Left colon (tissue), 2 donors: Measurements from ENCODE around the gene NBEAL2. TPM values are rescaled to one million over a fixed set of nuclear protein-coding genes. Genes with fewer than 3 reads are reported as not detected.

Source experiments
- ATAC-seq: fragments of 200-7000 bp; cut with Tn5 transposase; one replicate; pipeline ENCODE4 v1.9.1; 2020; ENCODE audit warnings: mild to moderate bottlenecking, moderate library complexity
- DNase-seq, 2 donors: peaks; one replicate each; pipeline ENCODE4 v3.0.0-alpha.2; 2020
- intact Hi-C, 2 donors: fragments of 100-400 bp; cut with DNase I in 1 of 2; cut with micrococcal nuclease in 1 of 2; formaldehyde crosslinking; loops; one replicate each; pipeline versions ENCODE4 v1.11.2 to v1.14.0; 2022; cut with DNase I, micrococcal nuclease
- total RNA-seq, 2 donors: library from RNA; stranded (reverse); fragmentation: NEBNext Ultra II Directional; extraction: Animal tissue kit (Norgen Biotek cat#: 25700); gene quantifications; one replicate each; pipeline ENCODE4 v1.2.1, GENCODE V29; 2021
- donor health status: DM: no; HTN: no; CAD: no.
- donor health status: DM: yes; HTN: yes; CAD: no.

NBEAL2 gene
- total RNA-seq, 2 donors from 2014 or later = 51.4 to 98.1 TPM

GRCh38 chr3:46943237-46944187 lies 36.0 kb upstream of the NBEAL2 start:
- peak; percentile 53 for ATAC-seq
- peak; percentile 61 to 69 for DNase-seq
- intact Hi-C loops = no loop called here

GRCh38 chr3:46944191-46944590 lies 35.3 kb upstream of the NBEAL2 start:
- no peak for DNase-seq
- intact Hi-C loops = no loop called here
- ATAC-seq = no peak

- DNase-seq = peak; percentile 57 to 64
- peak; percentile 27 for ATAC-seq
- intact Hi-C loops = no loop called here
Measured at GRCh38 chr3:46946416-46946815, 33.0 kb upstream of the NBEAL2 start.

GRCh38 chr3:46946856-46947545 lies 32.5 kb upstream of the NBEAL2 start:
- ATAC-seq (peak; percentile 31), DNase-seq (peak; percentile 59 to 74)
- intact Hi-C loops = no loop called here

DNA sequence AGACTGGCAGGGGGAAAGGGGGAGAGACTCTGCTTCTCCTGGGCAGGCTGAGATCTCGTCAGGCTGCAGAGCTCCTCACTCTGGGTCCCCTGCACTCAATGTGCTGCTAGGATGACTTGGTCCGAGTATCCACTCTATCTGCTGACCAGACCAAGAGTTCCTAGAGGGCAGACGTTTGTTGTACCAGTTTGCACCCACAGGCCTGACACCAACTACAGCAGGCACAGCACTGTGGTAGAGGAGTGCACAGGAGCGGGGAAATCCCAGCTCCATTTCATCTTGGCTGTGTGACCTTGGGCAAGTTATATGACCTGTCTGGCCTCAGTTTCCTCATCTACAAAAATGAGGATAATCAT lies 31.9 kb upstream of the NBEAL2 start:
- intact Hi-C loops = no loop called here
- ATAC-seq (no peak), DNase-seq (no peak)

DNA sequence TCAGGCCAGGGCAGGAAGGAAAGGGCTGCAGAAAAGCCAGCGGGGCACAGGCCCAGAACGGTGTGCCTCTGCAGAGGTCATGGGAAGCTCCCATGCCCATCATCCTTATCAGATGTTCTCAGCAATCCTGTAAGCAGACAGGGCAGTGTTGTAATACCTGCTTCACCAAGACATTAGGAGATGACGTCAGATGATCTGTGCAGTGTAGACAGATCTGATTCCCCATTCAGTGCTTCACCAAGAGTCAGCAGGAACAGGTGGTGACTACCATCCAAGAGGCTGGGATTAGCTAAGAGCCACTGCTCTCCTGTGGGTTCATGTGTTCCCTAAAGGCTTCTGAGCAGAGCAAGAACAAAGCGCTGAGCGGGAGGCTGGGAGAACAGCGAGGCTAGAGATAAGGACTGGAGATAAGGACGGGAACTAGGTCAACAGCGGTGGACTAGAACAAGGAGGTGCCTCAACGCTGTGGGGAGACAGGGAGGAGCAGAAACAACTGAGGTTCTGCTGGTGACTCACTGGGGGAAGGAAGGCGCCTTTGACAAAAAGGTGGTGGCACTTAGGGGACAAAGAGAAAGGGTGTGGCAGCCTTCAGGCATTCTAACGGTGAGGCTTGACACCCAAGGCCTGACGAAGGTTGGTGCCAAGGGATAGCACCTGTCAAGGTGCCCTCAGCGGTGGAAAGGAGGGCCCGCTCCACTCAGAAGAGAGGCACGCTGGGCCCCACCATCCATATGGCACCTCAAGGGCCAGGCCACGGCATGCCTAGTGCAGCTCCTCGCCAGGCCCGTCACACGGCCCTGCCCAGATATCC lies 31.3 kb upstream of the NBEAL2 start:
- DNase-seq = peak; percentile 75 to 92
- ATAC-seq = peak; percentile 78
- intact Hi-C loops = no loop called here

DNA sequence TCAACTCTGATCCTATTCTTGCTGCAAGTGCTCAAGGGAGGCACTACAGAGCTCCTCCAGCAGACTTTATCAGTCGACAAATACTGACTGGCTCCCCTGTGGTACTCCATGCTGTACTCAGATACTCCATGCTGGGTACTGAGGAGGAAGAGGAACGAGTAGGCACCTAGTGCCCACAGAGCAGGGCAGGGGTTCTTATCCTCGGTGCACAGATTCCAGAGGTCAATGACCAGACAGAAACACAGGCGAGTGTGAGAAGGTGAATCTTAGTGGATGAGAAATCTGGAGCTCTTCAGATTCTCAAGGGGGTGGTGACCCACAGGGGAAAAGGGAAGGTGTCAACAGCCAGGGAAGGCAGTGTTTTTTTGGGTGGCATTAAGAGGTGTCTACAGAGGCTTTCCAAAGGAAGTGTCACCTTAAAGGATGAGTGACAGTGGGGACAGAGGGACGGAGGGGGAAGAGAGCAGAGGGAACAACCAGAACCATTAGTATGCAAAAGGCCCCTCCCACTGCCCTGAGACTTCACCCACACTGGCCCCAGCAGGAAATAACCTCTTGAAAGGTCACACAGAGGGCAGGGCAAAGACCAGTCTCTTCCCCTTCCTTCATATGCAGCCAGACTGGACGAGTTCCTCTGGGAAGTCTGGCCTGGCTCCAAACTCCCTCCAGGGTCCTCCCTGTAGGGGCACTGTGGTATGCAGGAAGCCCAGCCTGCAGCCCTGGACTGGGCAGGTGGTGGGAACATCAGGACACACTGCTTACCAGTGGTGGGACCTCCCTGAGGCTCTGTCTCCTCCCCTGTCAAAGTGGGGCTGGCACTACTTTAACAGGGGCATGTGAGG lies 30.4 kb upstream of the NBEAL2 start:
- intact Hi-C loops = no loop called here
- DNase-seq (peak; percentile 64 to 82), ATAC-seq (peak; percentile 50)

- DNase-seq (no peak), ATAC-seq (no peak)
- intact Hi-C loops = no loop called here
Measured at GRCh38 chr3:46950177-46950576, 29.3 kb upstream of the NBEAL2 start.

- ATAC-seq (no peak), DNase-seq (no peak)
- intact Hi-C loops = no loop called here
Measured at GRCh38 chr3:46950650-46951241, 28.7 kb upstream of the NBEAL2 start.

- DNase-seq = no peak
- intact Hi-C loops = no loop called here
- no peak for ATAC-seq
Measured at GRCh38 chr3:46952813-46953212, 26.7 kb upstream of the NBEAL2 start.

DNA sequence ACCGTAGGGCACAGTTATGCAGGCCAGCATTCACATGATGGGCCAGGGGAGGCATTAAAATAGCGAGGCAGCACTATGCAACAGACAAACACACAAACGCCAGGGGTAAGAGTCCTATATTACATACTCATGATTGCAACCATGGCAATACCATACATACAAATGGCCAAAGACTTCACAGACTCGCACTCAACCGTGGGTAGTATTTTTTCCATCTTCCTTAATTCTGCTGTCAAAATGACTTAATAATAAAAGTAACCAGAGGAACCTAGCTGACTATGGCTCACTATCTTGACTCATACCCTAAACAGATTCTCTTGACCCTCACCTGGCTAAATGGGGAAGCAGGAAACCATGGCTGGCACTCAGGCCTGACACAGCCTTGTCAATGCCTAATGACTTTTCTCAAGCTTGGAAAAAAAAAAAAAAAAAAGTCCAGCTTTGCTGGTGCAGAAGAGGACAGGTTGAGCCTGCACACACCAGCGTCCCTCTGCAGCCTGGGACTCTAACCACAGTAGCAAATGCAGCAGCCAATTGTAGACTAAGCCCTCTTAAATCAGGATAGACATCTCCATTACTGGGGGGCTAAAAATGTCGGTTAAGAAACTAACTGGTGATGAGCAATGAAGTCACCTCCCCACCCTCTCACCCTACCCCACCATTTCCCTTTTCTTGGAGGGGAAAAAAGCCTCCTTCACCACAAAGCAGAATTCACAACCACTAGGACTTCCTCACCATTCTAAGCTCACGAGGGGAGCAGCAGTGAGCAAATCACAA lies 26.0 kb upstream of the NBEAL2 start:
- ATAC-seq = no peak
- intact Hi-C loops = no loop called here
- DNase-seq = no peak

- no peak for ATAC-seq
- no peak for DNase-seq
- intact Hi-C loops = no loop called here
Measured at GRCh38 chr3:46954178-46954577, 25.3 kb upstream of the NBEAL2 start.

GRCh38 chr3:46955157-46955556 lies 24.3 kb upstream of the NBEAL2 start:
- intact Hi-C loops = no loop called here
- DNase-seq (no peak), ATAC-seq (no peak)

GRCh38 chr3:46955801-46956259 lies 23.6 kb upstream of the NBEAL2 start:
- intact Hi-C loops = no loop called here
- DNase-seq (no peak), ATAC-seq (no peak)

- intact Hi-C loops = no loop called here
- ATAC-seq (peak; percentile 60), DNase-seq (no peak)
Measured at GRCh38 chr3:46957092-46957820, 22.2 kb upstream of the NBEAL2 start.

DNA sequence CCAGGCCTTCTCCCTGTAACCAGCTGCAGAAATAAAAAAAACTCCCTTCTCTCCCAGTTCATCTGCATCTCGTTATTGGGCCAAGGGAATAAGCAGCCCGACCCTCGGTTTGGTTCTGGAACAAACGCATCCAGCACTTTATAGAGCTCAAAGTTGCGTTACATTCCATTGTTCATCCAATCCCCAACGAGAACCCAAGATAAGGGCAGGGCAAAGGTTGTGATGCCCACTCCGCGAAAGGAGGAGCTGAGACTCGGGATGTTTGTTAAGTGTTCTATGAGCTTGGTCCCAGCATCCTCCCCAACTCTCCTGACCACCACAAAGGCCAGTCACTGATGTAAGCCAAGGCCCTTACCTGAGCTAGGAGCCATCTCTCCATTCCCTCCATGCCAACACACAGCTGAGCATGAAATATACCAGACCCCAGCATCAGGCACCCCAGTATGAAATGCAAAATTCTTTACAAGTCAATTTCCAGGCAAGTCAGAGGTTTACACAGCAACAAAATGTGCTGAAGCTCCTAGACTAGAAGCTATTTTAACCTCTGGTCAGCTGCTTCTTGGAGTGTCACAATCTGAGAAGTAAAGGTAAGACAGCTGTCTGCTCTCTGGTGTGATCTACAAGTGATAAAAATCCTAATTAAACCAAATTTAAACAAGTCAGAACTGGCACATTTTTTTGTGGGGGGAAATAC lies 20.9 kb upstream of the NBEAL2 start:
- peak; percentile 61 for ATAC-seq
- intact Hi-C loops = no loop called here
- DNase-seq = no peak
